Spleen (tissue), 11 donors: ENCODE measurements around the gene PTPRG. TPM values are rescaled to one million over a fixed set of nuclear protein-coding genes. Genes with fewer than 3 reads are reported as not detected.

Experiments
- DNase-seq: peaks from one replicate; pipeline ENCODE4 v3.0.0-alpha.2; 2020
- H3K27ac ChIP-seq, 8 donors: fragments of 200-600 bp; sonication (generic) in 7 of 8; 1 replicate in 4 of 8; 2 replicates in 4 of 8; pipeline versions ENCODE4 v1.5.0 to v1.8.0; 2016 to 2021; ENCODE audit warnings: inconsistent platforms in 4 of 8, mild to moderate bottlenecking in 4 of 8, moderate library complexity in 1 of 8
- H3K27me3 ChIP-seq, 7 donors: fragments of 200-600 bp; sonication (generic) in 6 of 7; replicated peaks in 1 of 7; 1 replicate in 4 of 7; 2 replicates in 3 of 7; pipeline versions ENCODE4 v1.5.0 to v1.8.0; 2016 to 2021; ENCODE audit warnings: inconsistent platforms in 3 of 7, mild to moderate bottlenecking in 1 of 7
- H3K36me3 ChIP-seq, 6 donors: fragments of 200-600 bp; sonication (generic) in 5 of 6; 1 replicate in 4 of 6; 2 replicates in 2 of 6; pipeline versions ENCODE4 v1.5.0 to v1.8.0; 2016 to 2021; ENCODE audit warnings: inconsistent platforms in 2 of 6
- H3K4me1 ChIP-seq, 6 donors: fragments of 200-600 bp; sonication (generic) in 5 of 6; 1 replicate in 3 of 6; 2 replicates in 3 of 6; pipeline versions ENCODE4 v1.5.0 to v1.8.0; 2016 to 2021; ENCODE audit warnings: inconsistent platforms in 3 of 6
- H3K4me3 ChIP-seq, 8 donors: fragments of 200-600 bp; sonication (generic) in 7 of 8; 1 replicate in 4 of 8; 2 replicates in 4 of 8; pipeline versions ENCODE4 v1.5.0 to v1.8.0; 2016 to 2021; ENCODE audit warnings: inconsistent platforms in 4 of 8, mild to moderate bottlenecking in 4 of 8, moderate library complexity in 2 of 8
- H3K9me3 ChIP-seq, 8 donors: fragments of 200-600 bp; sonication (generic) in 7 of 8; 1 replicate in 4 of 8; 2 replicates in 4 of 8; pipeline versions ENCODE4 v1.5.0 to v1.8.0; 2016 to 2021; ENCODE audit warnings: inconsistent platforms in 4 of 8
- POLR2A ChIP-seq, 3 donors: fragments of 450-650 bp; IDR thresholded peaks; one replicate each; pipeline ENCODE4 v1.5.1; 2017; ENCODE audit warnings: antibody characterized with exemption in 3 of 3, mild to moderate bottlenecking in 1 of 3
- POLR2AphosphoS5 ChIP-seq, 3 donors: sonication (generic); formaldehyde crosslinking; IDR thresholded peaks; one replicate each; pipeline ENCODE4 v1.5.1; 2017; ENCODE audit warnings: antibody characterized with exemption in 3 of 3
- WGBS, 5 donors: extraction: QIAGEN DNeasy Blood & Tissue Kit in 3 of 5; methylation state at CpG; one replicate each; pipeline versions ENCODE4 v1.1.5 to v1.1.7; 2013 to 2018; 5-methylcytosine and 5-hydroxymethylcytosine counted together
- intact Hi-C: fragments of 100-400 bp; cut with DNase I; formaldehyde crosslinking; loops from one replicate; pipeline ENCODE4 v1.15.0; 2023; ENCODE audit warnings: low total_unique reads
- polyA plus RNA-seq, 3 donors: library from polyadenylated mRNA; stranded (reverse); fragments of 200-250 nt; gene quantifications; one replicate each; pipeline ENCODE4 v1.2.1, GENCODE V29; 2013
- total RNA-seq, 7 donors: library from RNA; depleted of rRNA in 3 of 7; stranded (reverse); fragments of >200 nt in 3 of 7; fragmentation: NEBNext Ultra II Directional in 4 of 7; extraction: Animal tissue kit (Norgen Biotek cat#: 25700) in 4 of 7; gene quantifications; one replicate each; pipeline versions ENCODE4 v1.1.0 to v1.2.1, GENCODE V29; 2016 to 2021
- TF ChIP-seq, protein P1 (sequence below), 11 experiments: fragments of 200-600 bp in 7 of 11; fragments of 450-650 bp in 4 of 11; sonication (generic) in 4 of 11; IDR thresholded peaks in 8 of 11; conservative IDR thresholded peaks in 3 of 11; 1 replicate in 7 of 11; 2 replicates in 4 of 11; pipeline versions ENCODE4 v1.4.0 to v1.8.0; 2016 to 2021; ENCODE audit warnings: antibody characterized with exemption in 11 of 11, inconsistent platforms in 4 of 11, mild to moderate bottlenecking in 1 of 11
- donor health status: healthy with polysubstance abuse.
- donor health status: DM: no; HTN: no; CAD: no; lungs with moderate emphysema.
- donor health status: DM: no; HTN: no; CAD: no.
- donor health status: Bipolar disorder and iron deficiency.
- donor health status: healthy.
- donor health status: DM: no; HTN: no; CAD: no.
- donor health status: DM: yes; HTN: yes; CAD: no.

The PTPRG gene
- total and polyA plus RNA-seq, 10 donors = 0.89 to 77.0 (median 34.5) TPM

DNA sequence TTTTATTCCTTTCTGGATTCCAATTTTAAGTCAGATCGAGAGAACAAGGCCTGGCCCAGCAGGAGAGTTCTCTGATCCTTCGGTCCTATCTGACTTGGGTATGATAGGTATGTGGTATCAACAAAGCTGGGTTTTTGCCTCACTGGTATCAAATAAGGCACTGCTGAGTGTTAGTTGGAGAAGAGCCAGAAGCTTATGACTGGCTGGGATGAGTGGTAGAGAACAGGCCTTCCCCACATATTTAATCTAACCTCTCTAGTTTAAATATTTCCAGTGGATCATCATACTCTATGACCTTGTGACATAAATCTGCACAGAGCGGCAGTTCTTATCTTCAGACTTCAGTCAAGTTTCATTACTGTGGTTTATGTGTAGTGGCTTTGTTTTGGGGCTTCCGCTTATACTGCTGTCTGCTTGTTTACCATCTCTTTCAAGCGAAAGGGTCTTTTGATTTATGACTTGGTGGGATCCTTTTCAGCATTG, 164.5 kb downstream of the PTPRG start:
- no peak for DNase-seq
- Histone ChIP-seq H3K27ac (no peak overlapping the region), H3K36me3 (no peaks in the 10 kb centered on the region), H3K27me3 (no peaks in the 10 kb centered on the region), H3K4me3 (no peak overlapping the region), H3K9me3 (no peaks in the 10 kb centered on the region), H3K4me1 (peaks cover 0 to 13% (median 0%) of the 10 kb centered on the region in 6 donors)
- intact Hi-C loops = no loop called here
- TF ChIP-seq POLR2A (IDR thresholded peaks at IDR 0.05) (no peak), POLR2AphosphoS5 (IDR thresholded peaks at IDR 0.05) (no peak)
- TF ChIP-seq, protein P1, sequence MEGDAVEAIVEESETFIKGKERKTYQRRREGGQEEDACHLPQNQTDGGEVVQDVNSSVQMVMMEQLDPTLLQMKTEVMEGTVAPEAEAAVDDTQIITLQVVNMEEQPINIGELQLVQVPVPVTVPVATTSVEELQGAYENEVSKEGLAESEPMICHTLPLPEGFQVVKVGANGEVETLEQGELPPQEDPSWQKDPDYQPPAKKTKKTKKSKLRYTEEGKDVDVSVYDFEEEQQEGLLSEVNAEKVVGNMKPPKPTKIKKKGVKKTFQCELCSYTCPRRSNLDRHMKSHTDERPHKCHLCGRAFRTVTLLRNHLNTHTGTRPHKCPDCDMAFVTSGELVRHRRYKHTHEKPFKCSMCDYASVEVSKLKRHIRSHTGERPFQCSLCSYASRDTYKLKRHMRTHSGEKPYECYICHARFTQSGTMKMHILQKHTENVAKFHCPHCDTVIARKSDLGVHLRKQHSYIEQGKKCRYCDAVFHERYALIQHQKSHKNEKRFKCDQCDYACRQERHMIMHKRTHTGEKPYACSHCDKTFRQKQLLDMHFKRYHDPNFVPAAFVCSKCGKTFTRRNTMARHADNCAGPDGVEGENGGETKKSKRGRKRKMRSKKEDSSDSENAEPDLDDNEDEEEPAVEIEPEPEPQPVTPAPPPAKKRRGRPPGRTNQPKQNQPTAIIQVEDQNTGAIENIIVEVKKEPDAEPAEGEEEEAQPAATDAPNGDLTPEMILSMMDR (IDR thresholded peaks at IDR 0.05 in 8 of 11, conservative IDR thresholded peaks at IDR 0.05 in 3 of 11) = no peak
- 72 to 80% (median 78%) methylated on average over 5 of the region's 5 CpGs for WGBS, 5 donors

DNA sequence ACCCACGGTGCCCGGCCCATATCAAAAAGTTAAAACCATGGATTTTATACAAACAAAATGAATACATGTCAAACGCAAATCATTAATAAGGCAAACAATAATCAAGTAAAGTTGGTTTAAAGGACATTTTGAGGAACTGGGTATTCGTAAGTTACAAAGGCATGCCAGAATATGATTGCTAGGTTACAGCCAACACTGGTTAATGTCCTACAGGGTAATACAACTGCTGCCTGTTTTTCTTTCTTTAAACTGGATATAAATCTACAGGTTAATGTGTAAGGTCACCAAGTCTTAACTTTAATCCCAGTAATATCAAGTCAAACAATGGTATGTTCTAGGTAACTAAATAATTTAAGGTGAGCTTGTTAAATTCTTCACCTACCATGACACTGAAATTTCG, 166.1 kb downstream of the PTPRG start:
- Histone ChIP-seq H3K9me3 (no peaks in the 10 kb centered on the region), H3K27me3 (no peaks in the 10 kb centered on the region), H3K4me3 (no peak overlapping the region), H3K36me3 (no peaks in the 10 kb centered on the region), H3K27ac (no peak overlapping the region), H3K4me1 (peaks cover 0 to 13% (median 0%) of the 10 kb centered on the region in 6 donors)
- 91 to 97% (median 92%) methylated on average over 5 of the region's 5 CpGs for WGBS, 5 donors
- no peak for DNase-seq
- intact Hi-C loops = no loop called here
- TF ChIP-seq POLR2AphosphoS5 (IDR thresholded peaks at IDR 0.05) (no peak), POLR2A (IDR thresholded peaks at IDR 0.05) (no peak)
- TF ChIP-seq, protein P1 (IDR thresholded peaks at IDR 0.05 in 8 of 11, conservative IDR thresholded peaks at IDR 0.05 in 3 of 11) = no peak

DNA sequence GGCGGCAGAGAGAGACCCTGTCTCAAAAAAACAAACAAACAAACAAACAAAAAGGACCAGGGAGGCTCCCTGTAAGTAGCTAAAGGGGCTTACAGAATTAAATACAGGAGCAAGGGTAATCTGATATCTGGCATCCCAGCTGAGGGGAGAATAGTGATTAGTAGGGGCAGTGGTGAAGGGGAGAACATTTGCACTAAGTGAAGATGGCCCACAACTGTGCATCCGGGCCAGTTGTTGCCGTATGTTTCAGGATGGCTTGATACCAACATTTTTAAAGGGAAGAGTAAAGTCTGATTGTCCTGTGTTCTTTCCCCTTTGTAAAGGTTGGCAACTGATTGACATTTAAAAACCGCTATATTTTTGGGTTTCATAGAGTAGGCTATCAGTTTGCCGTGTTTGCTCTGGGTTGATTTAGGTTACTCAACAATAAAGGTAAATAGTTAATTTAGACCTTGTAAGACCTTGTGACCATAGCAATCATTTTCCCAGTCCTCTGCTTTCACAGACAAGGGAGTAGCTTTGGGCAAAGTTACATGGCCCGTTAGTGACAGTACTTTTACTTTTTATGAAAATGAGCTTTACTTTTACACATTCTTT, 167.8 kb downstream of the PTPRG start:
- Histone ChIP-seq H3K36me3 (no peaks in the 10 kb centered on the region), H3K27me3 (no peaks in the 10 kb centered on the region), H3K4me1 (peaks cover 0 to 13% (median 0%) of the 10 kb centered on the region in 6 donors), H3K4me3 (no peak overlapping the region), H3K9me3 (no peaks in the 10 kb centered on the region), H3K27ac (no peak overlapping the region)
- no peak for DNase-seq
- intact Hi-C loops = no loop called here
- TF ChIP-seq POLR2AphosphoS5 (IDR thresholded peaks at IDR 0.05) (no peak), POLR2A (IDR thresholded peaks at IDR 0.05) (no peak)
- TF ChIP-seq, protein P1 (IDR thresholded peaks at IDR 0.05 in 8 of 11, conservative IDR thresholded peaks at IDR 0.05 in 3 of 11) = no peak
- WGBS, 5 donors = 82 to 93% (median 92%) methylated on average over 6 of the region's 6 CpGs

DNA sequence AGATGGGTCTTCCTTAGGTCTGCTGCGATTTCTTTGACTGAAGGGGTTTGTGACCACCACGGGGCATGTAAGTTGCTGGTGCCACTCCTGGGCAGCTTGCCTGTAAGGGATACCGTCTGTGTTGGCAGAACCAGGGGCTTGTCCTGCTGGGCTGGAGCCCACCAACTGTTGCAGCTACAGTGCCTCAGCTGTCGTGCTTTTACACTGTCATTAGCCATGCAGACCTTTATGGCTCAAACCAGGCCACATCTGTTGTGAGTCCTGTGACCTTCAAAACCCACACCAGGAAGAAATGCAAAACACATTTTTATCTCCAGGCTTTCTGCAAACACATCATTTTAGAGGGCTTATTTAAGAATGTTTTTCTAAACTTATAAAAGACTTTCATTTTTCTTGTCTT, 168.7 kb downstream of the PTPRG start:
- no peak overlapping the region for H3K4me3 ChIP-seq
- no peaks in the 10 kb centered on the region for H3K9me3 ChIP-seq
- TF ChIP-seq POLR2A (IDR thresholded peaks at IDR 0.05) (no peak), POLR2AphosphoS5 (IDR thresholded peaks at IDR 0.05) (no peak)
- TF ChIP-seq, protein P1 (IDR thresholded peaks at IDR 0.05 in 8 of 11, conservative IDR thresholded peaks at IDR 0.05 in 3 of 11) = no peak
- H3K36me3 ChIP-seq = no peaks in the 10 kb centered on the region
- H3K4me1 ChIP-seq = peaks cover 0 to 13% (median 0%) of the 10 kb centered on the region in 6 donors
- WGBS, 5 donors = 65 to 87% (median 76%) methylated on average over 4 of the region's 4 CpGs
- DNase-seq = no peak
- no peaks in the 10 kb centered on the region for H3K27me3 ChIP-seq
- intact Hi-C loops = no loop called here
- H3K27ac ChIP-seq = no peak overlapping the region
